GM18907 (cell line): ENCODE data around the gene FAM53B.

Experiments
- ATAC-seq: cut with Tn5 transposase; IDR thresholded peaks from one replicate; pipeline ENCODE4 v1.9.1; 2021; ENCODE audit warnings: mild to moderate bottlenecking, moderate library complexity; ENCODE audit not compliant: unreplicated experiment

The FAM53B gene

GRCh38 chr10:124681626-124682552 is 62.3 kb downstream of the FAM53B start:
- no peak for ATAC-seq

GRCh38 chr10:124681091-124681490 is 63.1 kb downstream of the FAM53B start:
- no peak for ATAC-seq

GRCh38 chr10:124680675-124681074 is 63.5 kb downstream of the FAM53B start:
- ATAC-seq, result no peak

- no peak for ATAC-seq
Measured at GRCh38 chr10:124679401-124679800, 64.8 kb downstream of the FAM53B start.

GRCh38 chr10:124678557-124679240 is 65.5 kb downstream of the FAM53B start:
- ATAC-seq, result no peak

DNA sequence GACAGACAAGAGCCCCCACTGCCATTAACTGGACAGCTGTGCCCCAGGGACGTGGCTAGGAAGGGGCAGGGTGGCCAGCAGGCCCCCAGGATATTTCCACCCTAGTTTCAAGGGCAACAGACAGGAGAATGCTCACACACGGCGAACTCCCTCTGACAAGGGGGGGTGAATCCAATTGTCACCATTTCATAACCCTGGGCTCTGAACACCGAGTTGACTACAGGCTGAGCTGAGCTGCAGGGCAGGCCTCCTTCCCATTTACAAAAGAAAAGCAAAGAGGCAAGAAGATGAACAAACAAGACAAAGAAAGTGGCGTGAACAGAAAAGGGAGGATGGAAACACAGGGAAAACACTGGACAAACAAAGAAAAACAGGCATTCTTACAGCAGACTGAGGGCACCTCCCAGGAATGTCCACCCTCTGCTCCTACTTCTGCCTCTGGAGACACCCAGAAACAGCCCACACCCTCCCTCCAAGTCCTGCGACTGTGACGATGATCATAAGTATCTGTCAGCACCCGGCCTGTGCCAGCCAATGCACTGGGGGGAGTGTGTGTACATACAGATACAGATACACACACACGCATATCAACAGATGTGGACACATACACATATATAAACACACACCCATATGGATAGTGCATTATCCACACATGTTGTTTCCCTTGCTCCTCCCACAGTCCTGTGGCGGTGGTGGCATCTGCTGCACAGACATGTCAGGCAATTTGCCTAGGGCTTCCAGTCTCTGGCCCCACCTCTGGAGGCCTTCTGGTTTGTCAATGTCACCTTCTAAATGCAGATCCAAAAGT is 66.2 kb downstream of the FAM53B start:
- no peak for ATAC-seq

- no peak for ATAC-seq
Measured at GRCh38 chr10:124677293-124677699, 66.9 kb downstream of the FAM53B start.

DNA sequence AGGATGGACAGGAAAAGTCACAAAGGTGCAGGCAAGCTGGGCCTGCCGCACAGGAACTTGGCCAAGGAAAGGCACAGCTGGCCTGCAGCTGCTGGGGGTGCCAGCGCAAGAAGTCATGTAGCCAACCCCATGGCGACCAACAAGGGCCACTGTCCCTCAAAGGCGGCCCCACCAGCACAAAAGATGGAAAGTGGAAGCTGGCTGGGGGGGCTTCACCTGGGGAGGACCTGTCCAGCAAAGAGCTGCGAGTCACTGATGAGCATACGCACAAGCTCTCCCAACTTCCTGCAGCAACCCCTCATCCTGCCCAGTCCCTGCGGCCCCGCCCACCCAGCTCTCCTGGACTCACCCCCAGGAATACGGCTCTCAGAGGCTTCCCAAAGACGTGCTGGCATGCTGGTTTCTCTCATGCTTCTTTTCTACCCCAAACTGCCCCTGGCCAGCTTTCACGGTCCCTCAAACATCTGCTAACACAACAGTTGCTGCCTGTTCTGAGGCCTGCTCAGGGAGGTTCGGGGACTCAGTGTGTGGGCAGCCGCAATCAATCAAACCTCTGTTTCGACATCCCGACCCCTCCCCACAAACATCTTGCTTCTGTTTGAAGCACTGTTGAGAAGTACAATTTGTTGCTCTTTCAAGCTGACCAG is 67.6 kb downstream of the FAM53B start:
- no peak for ATAC-seq

DNA sequence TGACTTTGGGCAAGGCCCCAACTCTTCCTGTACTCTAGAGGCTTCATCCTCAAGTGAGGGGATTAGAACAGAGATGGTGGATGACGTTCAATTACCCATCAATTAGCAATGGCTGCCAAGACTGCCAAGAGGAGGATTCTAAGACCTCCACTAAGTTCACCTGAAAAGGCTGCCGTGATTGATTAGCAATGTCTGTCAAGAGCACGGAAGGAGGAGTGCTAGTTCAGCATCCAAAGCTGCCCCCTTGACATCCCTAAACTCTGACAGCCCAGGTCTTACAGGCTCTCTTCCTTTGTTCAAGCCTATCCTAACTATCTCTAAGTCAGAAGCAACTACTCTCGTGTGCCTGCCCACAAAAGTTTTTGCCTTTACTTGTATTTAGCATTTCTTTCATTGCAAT is 68.4 kb downstream of the FAM53B start:
- ATAC-seq, result no peak

DNA sequence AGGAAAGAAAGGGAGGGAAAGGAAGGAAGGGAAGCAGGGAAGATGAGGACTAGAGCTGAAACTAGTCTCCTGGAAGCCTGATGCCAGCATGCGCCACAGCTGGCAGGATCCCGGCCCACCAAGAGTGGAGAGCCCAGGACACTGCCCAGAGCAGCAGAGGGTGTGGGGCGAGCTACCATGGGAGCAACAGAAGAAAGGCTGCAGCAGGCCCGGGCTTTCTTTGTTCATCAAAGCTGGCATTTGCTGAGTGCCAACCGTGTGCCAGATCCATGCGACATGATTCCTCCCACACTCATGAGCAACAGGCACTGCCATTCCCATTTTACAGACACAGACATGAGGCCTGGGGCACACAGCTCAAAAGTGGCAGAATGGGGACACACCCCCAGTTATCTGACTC is 68.9 kb downstream of the FAM53B start:
- no peak for ATAC-seq

GRCh38 chr10:124674768-124675222 is 69.4 kb downstream of the FAM53B start:
- no peak for ATAC-seq

DNA sequence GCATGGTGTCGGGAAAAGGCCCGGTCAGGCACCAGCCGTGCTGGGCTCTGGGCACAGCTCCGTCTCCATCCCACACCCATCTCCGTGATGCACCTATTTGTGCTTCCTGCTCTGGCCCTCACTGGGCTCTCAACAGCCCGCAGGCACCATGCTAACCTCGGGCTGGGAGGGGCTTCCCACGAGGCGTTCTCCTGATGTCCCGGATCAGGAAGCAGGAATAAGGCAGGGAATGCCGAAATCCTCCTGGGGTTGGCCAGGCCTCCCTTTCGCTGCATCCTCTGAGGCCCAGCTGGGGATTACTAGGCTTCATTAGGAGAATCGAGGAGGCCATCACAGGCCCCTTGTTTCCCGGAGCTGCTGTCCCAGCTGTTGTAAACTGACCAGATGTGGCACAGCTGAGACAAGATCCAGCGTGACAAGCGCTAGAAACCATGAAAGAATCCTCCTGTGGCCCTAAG is 72.0 kb downstream of the FAM53B start:
- ATAC-seq, result no peak

GRCh38 chr10:124671486-124672075 is 72.6 kb downstream of the FAM53B start:
- ATAC-seq, result no peak

DNA sequence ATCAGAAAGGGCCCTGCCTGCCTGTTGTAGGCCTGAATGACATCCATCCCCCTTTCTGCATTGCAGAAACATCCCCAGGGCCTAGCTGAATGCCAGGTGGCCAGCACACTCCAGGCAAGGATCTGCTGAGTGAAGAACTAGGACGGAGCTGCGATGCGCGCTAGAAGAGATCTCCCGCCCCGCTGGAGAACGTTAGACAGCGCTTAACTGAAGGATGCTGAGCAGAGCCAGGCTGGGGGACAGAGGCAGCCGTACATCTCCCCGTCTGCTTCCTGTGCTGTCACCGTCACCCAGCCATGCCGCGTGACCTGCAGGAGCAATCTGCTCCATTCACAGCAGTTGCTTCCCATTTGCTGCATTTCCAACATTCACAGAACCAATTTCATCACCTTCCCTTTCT is 73.3 kb downstream of the FAM53B start:
- ATAC-seq, result no peak

DNA sequence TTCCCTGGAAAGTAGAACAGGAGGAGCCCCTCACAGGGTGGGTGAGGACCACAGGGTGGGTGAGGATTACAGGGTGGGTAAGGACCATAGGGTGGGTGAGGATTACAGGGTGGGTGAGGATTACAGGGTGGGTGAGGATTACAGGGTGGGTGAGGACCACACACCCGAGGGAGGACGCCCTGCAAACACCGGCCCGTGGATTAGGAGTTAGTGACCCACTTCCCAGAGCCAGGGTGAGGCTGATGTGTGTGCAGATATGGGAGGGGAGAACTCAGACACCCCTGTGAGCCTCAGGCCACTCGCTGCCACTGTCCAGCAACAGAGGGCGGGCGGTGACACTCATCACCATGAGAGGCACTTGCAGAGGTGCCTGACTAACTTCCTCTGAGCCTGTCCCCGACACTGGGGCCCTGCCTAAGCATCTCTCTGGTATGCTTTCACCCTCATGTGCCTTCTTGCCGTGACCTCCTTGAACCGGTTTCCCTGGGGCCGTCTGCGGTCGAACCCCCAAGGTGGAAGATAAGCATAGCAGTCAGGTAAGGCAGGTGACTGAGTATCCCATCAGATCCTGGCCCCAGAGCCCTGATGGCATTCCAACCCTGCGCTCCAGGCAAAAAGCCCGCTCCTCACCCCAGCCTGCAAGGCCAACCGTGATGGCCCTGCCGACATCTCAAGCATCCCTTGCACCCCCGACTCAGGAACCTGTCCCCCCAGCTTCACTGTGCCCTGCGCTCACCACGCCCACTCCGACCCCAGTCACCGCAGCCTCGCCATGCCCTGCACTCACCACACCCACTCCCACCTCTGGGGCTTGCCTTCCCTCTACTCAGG is 74.1 kb downstream of the FAM53B start:
- ATAC-seq, result no peak

GRCh38 chr10:124669141-124669823 is 74.9 kb downstream of the FAM53B start:
- no peak for ATAC-seq

- ATAC-seq, result no peak
Measured at GRCh38 chr10:124668517-124669051, 75.6 kb downstream of the FAM53B start.
